ENCODE results near the gene UBP1.
"Not testable (repeated sequence)": the region's sequence is repeated elsewhere in the genome, so short reads cannot be mapped to it uniquely, and the experiment has no call there.

UBP1 gene

DNA sequence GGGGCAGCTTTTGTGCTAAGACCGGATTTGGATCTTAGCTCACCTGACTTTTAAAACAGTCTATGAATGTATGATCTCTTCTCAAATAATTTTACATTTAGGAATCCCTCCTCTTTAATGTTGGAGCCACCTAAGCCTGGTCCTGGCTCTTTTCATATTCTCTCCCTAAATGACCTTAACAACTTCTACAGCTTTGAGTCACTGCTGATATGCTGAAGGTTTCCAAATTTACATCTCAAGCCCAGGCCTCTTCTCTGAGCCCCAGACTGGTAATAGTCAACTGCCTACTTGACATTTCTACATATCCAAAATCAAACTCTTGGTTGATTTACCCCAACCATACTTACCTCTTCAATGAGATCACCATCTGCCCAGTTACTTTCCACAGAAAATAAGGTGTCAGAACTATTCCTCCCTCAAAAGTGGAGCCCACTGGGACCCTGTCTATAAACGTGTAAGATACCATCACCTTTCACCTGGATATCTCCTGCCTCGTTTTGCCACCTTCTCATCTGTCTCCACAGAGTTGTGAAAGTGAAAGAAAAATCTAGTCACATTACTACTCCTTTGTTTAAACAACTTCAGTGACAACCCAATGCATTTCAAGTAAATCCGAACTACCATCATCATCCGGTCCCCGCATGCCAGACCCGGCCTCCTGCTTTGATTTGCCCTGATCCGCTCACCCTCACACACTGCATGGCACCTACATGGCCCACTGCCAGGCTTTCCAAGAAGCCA lies 48.8 kb downstream of the UBP1 start:
- no peak for DNase-seq (ENCODE audit: low read depth in 2 of 2)

GRCh38 chr3:33389908-33390307 lies 50.3 kb downstream of the UBP1 start:
- no peak for DNase-seq (ENCODE audit: low read depth in 2 of 2)

DNA sequence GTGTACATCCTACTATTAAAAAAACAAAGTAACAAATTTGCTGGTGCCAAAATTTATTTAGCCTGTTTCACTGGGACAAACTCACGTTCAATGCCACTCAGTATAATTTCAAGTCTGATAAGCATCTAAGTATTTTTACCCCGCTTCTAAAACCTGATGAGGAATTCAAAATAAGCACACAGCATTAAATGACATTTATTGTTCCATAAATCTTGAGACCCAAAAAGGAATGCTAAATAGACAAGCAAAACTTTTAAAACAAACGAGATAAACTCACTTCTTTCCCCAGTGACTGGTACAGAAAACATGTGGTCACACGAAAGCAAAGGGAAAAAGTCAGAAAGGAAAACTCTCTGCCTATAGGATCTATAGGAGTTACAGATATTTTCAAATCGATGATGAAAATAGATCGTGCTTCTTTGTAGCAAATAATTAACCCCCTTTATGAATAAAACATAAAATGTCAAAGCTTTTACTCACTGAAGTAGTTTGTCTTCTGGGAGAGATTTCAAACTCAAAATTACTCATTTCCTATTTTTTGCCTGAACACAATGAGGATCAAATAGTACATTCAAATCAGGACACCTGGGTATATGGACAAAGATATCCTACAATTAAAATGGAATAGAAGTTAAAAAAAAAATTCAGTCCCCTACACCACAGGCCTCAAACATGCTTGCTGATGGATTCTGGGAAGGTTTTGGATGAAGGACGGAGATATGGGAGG lies 51.7 kb downstream of the UBP1 start:
- no peak for DNase-seq (ENCODE audit: low read depth in 2 of 2)

GRCh38 chr3:33386631-33387030 lies 53.6 kb downstream of the UBP1 start:
- no peak for DNase-seq (ENCODE audit: low read depth in 2 of 2)

GRCh38 chr3:33385423-33385822 lies 54.8 kb downstream of the UBP1 start:
- no peak for DNase-seq (ENCODE audit: low read depth in 2 of 2)

DNA sequence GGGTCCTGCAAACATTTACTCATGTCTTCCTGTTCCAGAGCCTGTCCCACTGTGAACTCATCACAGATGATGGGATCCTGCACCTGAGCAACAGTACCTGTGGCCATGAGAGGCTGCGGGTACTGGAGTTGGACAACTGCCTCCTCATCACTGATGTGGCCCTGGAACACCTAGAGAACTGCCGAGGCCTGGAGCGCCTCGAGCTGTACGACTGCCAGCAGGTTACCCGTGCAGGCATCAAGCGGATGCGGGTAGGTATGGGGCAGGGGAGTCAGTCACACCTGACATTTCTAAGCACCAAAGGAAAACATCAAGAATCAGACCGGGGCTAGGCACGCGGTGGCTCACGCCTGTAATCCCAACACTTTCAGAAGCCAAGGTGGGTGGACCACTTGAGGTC lies 56.3 kb downstream of the UBP1 start:
- no peak for DNase-seq (ENCODE audit: low read depth in 2 of 2)

- DNase-seq (ENCODE audit: low read depth in 2 of 2): no peak
Observed at GRCh38 chr3:33380653-33381052, 59.6 kb downstream of the UBP1 start.

GRCh38 chr3:33377931-33378330 lies 62.3 kb downstream of the UBP1 start:
- no peak for DNase-seq (ENCODE audit: low read depth in 2 of 2)

DNA sequence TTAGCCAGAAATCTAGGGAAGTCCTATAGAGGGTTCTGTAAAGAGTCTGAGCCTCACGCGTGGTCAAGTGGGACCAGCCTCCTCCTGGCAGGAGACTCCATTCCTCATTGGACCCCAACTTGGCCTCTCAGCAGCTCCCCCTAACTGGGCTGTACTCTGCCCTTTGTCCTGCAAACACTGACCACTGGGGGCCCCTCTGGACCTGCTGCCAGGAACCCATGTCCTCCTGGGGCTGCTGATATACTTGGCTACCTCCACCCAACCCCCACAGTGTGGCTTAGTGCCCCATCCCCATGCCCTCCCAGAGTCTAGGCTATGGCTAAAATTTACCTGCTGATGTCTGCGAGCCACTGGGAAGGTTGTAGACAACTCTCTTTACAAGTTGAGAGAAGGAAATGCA lies 62.7 kb downstream of the UBP1 start:
- no peak for DNase-seq (ENCODE audit: low read depth in 2 of 2)

- no peak for DNase-seq (ENCODE audit: low read depth in 2 of 2)
Observed at GRCh38 chr3:33373082-33373437, 67.1 kb downstream of the UBP1 start.

DNA sequence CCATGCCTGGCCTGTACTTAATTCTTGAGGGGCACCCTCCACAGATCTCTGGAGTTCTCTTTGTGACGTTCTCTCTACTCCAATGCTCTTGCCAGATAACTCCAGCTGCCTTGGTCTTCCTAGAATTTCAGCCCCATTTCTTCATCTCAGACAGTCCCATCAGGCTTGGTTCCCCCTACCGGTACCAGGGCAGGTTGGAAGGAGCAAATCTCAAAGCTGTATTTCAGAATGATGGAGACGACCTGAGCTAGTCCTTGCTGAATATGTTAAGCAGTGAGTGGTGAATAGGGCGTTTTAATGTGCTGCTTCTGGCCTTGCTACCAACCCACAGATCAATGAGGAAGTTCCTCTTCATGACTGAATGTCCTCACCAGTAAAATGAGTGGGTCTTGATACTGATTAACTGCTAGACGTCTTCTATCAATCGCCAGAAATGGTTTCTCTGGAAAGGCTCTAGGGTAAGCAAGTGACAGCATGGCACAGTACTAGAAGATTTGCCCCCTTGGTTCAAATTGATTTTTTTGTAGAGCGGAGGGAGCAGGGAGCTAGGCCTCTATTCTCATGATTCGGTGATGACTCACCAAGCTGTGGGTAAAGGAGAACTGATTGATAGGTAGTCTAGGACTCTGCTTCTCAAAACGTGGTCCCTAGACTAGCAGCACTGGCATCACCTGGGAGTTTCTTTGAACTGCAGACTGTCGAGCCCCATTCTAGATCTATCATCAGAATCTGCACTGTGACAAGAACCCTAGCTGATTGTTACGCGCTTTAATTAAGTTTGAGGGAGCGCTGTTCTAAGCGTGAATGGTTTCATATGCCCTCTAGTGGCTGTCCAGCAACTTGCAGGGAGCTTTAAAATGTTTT lies 67.8 kb downstream of the UBP1 start:
- peak in 1 of 2 donors; percentile 20 for DNase-seq (ENCODE audit: low read depth in 2 of 2)

DNA sequence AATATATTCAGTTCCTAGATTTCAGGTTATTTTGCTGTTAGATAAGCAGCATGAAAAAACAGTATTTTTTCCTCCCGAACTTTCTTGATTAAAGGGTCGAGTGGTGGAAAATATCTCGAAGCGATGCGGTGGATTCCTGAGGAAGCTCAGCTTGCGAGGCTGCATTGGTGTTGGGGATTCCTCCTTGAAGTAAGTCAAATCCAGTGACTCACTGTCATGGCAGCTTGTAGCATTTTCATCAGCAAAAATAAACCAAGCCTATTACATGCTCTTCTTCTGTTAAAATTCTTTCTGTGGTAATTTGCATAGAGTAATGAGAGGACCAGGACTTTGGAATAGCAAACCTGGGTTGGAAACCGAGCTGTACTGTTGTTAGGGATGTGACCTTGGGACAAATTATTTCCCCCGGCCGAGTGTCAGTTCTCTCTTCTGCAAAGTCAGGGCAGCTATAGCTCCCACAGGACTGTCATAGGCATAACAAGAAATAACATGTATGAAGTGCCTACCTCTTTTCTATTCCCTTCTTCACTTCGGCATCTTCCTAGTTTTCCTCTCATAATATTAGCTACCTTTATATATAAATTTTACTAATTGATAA lies 75.6 kb downstream of the UBP1 start:
- no peak for DNase-seq (ENCODE audit: low read depth in 2 of 2)

DNA sequence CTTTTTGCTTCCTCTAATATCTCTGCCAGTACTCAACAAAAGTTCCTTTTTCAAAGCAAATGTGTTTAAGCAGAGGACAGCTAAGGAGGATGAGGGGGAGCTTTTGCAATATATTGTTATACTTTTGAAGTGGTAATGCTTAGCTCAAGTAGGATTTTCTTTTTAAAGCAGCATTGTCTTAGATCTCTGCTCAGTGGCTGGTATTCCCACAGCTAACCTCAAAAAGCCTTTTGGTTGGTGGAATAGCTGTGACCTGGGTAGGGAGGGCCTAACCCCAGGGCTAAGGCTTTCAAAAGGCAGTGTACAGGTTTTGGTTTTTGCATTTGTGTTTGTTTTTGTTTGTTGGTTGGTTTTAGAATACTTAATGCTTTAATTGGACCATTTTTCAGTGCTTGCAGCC lies 76.1 kb downstream of the UBP1 start:
- DNase-seq (ENCODE audit: low read depth in 2 of 2): no peak

DNA sequence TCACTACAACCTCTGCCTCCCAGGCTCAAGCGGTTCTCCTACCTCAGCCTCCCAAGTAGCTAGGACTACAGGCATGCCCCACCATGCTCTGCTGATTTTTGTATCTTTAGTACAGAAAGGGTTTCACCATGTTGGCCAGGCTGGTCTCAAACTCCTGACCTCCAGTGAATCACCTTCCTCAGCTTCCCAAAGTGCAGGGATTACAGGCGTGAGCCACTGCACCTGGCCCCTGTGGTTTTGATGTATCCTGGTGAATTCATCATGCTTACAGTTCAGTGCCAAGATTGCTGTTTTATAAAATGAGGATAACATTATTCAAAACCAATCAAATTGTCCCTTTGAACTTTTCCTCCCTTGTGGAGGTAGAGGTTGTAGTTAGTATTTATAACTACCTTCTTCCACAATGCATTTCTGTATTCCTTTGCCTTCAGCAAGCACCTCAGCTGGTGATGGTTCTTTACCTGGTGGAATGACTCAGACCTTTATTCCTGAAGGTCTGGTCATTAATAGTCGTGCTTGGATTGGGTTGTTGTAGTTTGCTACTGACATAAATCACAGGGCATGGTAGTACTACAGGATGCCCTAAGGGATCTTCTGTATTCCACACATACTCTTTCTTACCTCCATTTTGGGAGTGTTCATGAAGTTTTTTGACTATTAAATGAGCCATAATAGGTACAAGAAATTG lies 76.9 kb downstream of the UBP1 start:
- DNase-seq (ENCODE audit: low read depth in 2 of 2): no peak

DNA sequence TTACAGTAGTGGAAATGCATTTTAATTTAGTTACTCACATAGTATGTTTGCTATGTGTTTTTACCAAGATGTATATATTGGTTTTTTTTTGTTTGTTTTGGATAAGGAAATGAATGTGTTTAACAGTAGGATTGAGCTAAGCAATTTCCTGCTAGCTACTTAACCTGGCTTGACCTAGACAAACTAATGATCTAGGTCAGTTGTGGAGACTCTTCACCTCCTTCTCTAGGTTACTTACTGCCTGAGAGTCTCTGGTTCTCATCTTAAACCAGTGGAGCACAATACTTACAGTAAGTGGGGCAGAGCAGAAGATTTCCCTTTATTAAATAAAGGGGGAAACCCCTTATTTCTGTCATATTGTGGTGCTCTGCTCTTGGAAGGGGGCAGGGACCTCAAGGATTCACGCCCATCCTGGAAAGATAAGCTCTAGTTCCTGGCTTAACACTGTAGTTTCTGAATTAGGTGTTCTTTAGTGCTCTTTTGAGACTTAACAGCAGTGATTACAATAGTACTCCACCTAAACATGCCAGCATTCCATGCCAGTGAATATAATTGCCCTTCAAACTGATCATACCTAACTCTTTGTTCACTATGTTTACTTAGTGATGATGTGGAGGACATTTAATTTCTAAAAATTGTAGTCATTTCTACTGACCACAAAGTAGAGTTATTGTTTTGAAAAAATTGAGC lies 79.9 kb downstream of the UBP1 start:
- no peak for DNase-seq (ENCODE audit: low read depth in 2 of 2)

DNA sequence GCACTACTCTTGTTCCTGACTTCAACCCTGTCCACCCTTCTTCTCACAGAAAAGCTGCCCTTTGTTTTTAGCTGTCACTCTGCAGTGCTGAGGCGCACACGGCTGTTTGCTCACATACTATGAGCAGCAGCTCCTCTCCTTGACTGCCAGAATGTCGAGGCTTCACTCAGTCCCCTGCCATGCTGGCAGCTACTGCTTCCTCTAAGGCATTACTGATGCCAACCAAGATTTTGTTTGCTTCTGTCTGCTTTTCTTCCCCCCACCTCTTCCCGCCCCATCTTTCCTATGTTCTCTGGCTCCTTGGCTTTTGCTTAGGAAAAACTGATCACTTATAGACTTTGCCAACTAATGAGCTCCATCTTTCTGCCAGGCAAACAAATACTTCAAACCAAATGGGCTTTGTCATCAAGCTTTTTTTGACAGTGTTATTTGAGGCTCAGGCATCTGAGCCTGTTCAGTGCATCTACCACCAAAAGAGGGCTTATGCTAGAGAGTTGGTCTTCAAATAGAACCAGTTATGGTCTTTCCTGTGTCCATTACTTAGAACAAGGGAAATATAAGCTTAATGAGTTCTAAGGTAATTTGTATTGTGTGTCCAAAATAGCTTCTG lies 81.9 kb downstream of the UBP1 start:
- DNase-seq (ENCODE audit: low read depth in 2 of 2): no peak

GRCh38 chr3:33355611-33356010 lies 84.6 kb downstream of the UBP1 start:
- no peak for DNase-seq (ENCODE audit: low read depth in 2 of 2)

GRCh38 chr3:33339758-33340157 lies 100.4 kb downstream of the UBP1 start:
- no peak for DNase-seq (ENCODE audit: low read depth in 2 of 2)

DNA sequence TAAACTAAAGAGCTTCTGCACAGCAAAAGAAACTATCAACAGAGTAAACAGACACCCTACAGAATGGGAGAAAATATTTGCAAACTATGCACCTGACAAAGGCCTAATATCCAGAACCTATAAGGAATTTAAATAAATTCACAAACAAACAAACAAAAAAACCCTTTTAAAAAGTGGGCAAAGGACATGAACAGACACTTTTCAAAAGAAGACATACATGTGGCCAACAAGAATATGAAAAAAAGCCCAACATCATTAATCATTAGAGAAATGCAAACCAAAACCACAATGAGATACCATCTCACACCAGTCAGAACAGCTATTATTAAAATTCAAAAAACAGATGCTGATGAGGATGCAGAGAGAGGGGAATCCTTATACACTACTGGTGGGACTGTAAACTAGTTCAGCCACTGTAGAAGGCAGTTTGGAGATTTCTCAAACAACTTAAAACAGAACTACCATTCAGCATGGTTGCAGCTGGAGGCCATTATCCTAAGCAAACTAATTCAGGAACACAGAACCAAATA lies 101.2 kb downstream of the UBP1 start:
- DNase-seq (ENCODE audit: low read depth in 2 of 2): not testable (repeated sequence)

Data from stimulated activated CD8-positive, alpha-beta memory T cell treated with anti-CD3 and anti-CD28 coated beads, Interleukin-7, amount 100 ng/mL, for 1 hour (primary cell).